HG02938 (cell line): ENCODE data around the gene AFF3.

ENCODE experiments used
- ATAC-seq: cut with Tn5 transposase; IDR thresholded peaks from one replicate; pipeline ENCODE4 v1.9.1; 2021; ENCODE audit warnings: mild to moderate bottlenecking, moderate library complexity; ENCODE audit not compliant: unreplicated experiment

Gene AFF3

GRCh38 chr2:100016756-100017155, 125.6 kb downstream of the AFF3 start:
- ATAC-seq, result no peak

DNA sequence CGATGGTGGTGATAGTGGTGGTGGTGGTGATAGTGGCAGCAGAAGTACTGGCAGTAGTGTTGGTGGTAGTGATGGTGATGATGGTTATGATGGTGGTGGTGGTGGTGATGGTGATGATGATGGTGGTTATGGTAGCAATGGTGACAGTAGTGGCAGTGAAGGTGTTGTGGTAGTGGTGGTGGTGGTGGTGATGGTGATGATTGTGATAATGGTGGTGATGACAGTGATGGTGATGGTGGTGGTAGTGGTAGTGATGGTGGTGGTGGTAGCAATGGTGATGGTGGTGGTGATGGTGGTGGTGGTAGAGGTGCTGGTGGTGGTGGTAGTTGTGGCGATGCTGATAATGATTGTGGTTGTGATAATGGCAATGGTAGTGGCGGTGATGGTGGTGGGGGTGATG, 126.5 kb downstream of the AFF3 start:
- ATAC-seq, result no peak

DNA sequence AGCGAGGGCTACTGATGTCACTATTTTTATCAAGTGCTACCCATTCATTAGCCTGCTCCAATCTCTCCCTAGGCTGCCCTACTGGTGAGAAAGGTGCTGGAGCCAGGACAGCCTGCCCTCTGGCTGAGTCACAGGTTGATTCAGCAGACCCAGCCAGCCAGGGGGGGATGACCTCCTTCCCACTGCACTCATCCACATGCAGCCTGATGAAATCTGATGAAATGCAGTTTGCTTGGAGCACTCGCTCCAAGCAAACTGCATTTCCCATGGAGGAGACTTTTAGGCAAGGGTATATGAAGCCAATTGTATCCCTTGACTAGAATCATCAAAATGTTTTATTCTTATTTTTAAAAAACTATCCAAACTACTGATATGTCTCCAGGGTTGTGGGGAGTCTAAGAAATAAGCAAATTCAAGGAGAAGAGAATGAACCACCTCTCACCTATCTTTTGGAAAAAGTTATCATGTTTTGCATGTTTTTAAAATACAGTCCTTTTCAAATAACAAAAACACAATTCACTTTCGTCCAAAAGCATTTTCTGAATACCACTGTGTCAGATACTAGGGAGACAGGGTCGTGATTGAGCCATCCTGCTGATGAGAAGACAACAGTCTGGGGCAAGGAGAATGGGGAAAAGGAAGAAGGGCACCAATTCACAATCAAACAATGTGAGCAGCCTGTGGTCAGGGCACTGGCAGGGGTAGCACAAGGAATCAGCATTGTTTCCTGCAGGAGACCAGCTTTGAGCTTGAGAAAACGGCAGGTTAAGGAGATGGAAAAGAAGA, 128.3 kb downstream of the AFF3 start:
- no peak for ATAC-seq

DNA sequence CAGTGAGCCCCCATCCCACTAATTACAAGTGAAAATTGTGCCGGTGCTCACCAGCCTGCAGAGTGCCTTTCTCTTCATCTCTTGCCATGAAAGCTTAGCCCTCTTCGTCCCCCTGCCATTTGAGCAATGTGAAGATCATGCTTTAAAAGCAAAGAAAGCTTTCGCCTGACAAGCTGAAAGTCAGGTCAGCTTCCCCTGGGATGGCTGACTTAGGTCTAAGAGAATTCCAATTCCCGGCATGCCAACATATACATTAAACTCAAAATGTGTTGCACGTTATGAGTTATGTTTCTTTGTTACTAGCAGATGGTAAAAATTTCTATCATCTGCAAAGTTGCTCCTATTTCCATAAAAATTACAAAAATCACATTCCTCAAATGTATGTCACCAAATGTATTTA, 129.8 kb downstream of the AFF3 start:
- no peak for ATAC-seq

DNA sequence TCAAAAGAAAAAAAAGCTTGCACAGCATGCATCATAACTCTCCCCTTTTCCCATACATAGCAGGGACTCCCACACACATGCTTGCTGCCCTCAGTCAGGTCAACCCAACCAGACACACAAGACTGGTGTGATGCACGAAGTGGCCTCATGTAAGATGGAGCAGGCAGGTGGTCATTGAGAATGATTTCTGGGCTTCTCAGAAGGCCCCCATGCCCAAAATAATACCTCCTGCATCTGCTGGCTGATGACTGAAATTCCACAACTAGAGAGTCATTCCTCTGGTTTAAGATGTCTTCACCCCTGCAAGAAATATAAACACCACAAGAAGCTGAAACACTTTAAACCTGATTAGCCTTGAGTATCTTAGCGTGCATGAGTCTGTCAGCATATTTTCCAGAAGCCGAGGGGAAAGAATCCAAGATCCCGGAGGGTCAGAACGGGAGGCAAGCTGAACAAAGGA, 131.1 kb downstream of the AFF3 start:
- ATAC-seq, result no peak

DNA sequence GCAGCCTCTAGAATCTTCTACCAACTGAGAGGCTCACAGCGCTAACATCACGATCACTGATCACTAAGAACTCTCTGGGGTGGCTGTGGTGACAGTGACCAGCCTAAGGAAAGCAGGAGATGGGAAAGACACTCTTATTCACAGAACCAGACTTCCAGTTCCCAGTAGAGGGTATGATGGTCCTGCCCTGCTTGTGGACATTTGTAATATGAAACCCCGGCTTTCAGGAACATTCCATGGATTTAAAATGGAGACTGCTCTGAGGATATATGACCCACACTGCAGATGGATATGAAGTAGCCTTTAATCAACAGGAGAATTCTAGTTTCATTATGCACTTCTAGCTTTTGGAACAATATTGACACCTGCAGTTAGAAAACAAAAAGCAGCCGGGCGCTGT, 131.8 kb downstream of the AFF3 start:
- no peak for ATAC-seq

GRCh38 chr2:100009743-100010142, 132.6 kb downstream of the AFF3 start:
- no peak for ATAC-seq

GRCh38 chr2:100008956-100009355, 133.4 kb downstream of the AFF3 start:
- no peak for ATAC-seq

GRCh38 chr2:100006516-100006915, 135.9 kb downstream of the AFF3 start:
- ATAC-seq, result no peak

DNA sequence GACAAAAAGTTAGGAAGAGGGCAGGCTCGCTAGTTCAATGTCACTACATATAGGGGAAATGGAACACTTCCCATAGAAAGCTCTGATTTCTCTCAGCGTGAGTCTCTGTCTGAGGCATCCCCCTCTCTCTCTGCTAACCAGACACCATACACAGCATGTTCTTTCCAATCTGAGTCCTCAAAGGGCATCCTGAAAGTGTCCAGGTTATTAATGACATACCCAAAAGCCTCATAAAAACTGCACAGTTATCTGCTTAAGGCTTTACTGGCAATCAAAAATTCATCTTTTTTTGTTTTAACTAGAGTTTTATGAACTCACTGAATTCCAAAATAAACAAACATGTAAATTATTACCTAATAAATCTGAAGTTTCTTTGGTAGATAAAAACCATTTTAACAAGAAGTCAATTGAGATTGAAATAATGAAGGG, 137.4 kb downstream of the AFF3 start:
- no peak for ATAC-seq

DNA sequence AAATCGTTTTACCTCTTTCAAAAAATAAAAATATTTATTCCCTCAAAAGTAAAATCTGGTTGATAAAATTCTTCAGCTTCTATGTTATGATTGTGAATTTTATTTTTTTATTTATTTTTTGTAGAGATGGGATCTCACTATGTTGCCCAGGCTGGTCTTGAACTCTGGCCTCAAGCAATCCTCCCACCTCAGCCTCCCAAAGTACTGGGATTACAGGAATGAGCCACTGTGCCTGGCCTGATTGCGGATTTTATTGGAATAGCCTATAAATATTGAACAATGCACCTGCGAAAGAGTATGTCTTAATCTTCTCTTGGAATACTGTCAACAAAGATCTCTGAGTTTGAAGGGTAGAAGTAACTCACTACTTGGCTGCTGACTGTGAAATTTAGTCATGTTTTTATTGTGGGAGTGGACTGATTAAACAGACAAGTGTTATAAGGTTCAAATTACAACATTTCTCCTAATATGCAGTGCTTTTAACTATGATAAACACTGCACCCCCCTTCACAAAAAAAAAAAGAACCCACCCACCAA, 138.0 kb downstream of the AFF3 start:
- ATAC-seq, result no peak

GRCh38 chr2:100002059-100002458, 140.3 kb downstream of the AFF3 start:
- no peak for ATAC-seq

DNA sequence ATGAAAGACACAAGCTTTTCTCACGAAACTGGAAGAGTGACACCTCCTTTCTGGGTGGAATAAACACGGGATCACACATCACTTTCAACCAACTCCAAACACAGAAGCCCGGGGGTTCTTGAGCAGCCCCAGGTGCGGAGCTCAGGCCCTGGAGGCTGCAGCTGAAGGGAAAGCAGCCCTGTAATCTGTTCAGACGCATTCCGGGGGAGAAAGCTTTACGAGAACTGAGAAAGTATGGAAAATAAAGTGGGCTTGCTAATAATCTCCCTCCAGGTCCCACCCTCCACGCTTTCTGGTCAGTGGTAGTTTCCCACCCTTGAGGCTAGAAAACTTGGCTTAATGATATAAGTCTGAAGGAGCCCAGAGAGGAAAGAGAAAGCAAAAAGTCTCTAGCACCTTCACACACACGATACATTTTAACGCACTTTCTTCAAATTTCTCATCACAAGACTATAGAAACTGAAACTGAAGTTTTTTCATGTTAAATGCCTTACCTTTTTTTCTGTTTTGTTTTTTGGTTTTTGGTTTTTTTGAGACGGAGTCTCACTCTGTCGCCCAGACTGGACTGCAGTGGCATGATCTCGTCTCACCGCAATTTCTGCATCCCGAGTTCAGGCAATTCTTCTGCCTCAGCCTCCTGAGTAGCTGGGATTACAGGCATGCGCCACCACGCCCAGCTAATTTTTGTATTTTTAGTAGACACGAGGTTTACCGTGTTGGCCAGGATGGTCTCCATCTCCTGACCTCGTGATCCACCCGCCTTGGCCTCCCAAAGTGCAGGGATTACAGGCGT, 141.3 kb downstream of the AFF3 start:
- no peak for ATAC-seq

DNA sequence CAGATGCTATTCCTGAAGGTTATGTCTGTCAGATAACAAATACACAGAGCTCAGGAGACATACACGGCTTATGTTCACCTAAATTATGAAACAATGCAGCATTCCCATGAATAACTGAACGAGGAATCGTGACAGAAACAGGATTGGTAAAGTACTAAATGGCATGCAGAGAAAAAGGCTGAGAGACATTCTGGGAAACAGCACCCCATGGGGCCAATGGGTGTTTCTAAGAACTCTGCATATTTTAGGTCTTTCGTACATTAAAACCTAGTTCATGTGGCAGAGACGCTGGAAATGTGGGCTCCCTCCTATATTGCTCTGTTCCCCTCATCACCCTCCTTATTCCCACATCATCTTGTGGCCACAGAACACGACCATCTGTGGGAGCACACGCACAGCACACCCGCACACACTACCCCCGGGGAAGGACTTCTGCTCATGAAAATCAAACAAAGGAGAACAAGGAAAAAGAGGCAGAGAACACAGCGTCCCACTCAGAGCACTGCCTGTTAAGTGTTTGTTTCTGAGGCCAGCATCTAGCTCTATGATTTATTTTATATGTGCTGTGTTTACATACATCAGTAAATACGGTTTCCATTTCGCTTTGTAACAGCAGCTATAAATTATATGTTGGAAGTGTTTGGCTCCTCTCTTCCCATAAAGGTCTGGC, 143.6 kb downstream of the AFF3 start:
- ATAC-seq, result no peak

DNA sequence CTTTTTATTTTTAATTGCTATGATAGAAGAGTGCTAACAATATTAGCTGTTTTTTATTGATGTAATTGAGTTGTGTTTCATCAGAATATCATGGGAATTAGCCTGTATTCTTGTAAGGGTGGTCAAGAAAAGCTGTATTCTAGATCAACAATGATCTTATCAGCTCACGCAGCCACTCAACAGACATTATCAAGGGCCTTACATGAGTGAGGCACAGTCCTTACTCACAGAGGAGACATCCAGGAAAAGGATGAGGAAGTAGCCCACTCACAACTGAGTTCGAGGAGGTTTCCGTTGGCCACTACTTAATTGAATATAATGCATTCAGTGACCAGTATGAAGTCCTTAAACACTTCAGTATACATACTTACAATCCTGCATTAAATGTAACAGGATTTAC, 152.5 kb downstream of the AFF3 start:
- no peak for ATAC-seq

DNA sequence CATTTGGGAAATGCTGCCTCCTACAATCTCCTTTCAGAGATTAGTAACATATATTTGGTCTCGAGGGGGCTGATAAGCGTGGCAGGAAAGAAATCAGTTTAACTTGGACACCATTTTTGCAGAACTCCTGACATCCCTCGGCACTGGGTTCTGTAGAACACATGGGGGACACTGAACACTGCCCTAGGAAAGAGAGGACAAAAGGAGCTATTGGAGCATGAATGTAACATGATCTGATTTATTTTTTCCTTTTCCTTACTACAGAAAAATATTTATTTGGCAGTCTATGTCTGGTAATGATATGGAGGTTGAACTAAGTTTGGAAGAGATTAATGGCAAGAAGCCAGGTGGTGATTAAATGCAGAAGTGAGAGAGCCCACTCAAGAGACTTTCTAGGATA, 153.8 kb downstream of the AFF3 start:
- no peak for ATAC-seq

DNA sequence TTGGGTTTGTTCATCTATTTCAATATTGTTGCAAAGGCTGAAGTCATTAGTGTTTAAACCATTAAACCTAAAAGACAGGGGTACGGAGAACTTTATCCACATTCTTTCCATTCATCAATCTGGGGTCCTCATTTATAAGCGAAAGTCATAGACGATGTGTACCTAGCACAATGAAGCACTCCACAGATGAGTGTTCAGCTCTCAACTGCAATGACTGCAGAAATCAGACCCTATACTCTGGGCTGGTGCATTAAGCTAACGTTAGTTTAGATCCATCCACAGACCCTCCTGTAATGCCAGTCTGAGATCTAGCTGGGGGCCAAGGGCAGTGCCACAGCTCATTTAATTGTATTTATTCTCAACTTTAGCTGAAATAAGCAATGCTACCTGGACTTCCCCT, 155.2 kb downstream of the AFF3 start:
- no peak for ATAC-seq

- no peak for ATAC-seq
These were observed 157.4 kb downstream of the AFF3 start for GRCh38 chr2:99984799-99985515.

- no peak for ATAC-seq
These were observed 159.6 kb downstream of the AFF3 start for GRCh38 chr2:99982744-99983143.

DNA sequence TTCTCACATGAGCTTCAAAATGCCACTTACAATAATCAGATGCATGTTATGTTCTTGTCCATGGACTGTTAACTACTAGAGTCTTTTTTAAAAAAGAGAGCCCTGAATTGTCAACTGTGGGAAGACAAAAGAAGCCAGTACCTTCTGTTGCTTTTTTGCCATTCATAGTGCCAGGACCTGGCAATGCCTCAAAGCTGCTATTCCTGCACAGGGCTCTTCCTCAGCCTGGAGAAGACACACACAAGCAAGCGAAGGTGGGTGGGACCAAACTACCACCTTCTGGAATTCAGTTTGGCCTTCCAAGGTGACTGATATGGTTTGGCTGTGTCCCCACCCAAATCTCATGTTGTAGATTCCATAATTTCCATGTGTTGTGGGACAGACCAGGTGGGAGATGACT, 160.6 kb downstream of the AFF3 start:
- ATAC-seq, result no peak

- ATAC-seq, result no peak
These were observed 162.2 kb downstream of the AFF3 start for GRCh38 chr2:99980176-99980575.
